Activated CD8-positive, alpha-beta memory T cell treated with anti-CD3 and anti-CD28 coated beads for 24 hours (primary cell): ENCODE data around the gene ZNF555.
A peak's percentile ranks its signal among the peaks of the same experiment; 100 is the strongest.
"Not testable (repeated sequence)": the region's sequence is repeated elsewhere in the genome, so short reads cannot be mapped to it uniquely, and the experiment has no call there.

Experiments used
- DNase-seq: peaks from one replicate; pipeline ENCODE4 v3.0.0-alpha.2; 2020

ZNF555 gene

GRCh38 chr19:2807379-2808128, 33.7 kb upstream of the ZNF555 start:
- no peak for DNase-seq

GRCh38 chr19:2808129-2808941, 32.9 kb upstream of the ZNF555 start:
- DNase-seq = no peak

GRCh38 chr19:2809387-2810140, 31.7 kb upstream of the ZNF555 start:
- no peak for DNase-seq

- no peak for DNase-seq
These were observed 30.9 kb upstream of the ZNF555 start for GRCh38 chr19:2810141-2811091.

GRCh38 chr19:2811221-2811722, 30.0 kb upstream of the ZNF555 start:
- DNase-seq = no peak

GRCh38 chr19:2811735-2812413, 29.4 kb upstream of the ZNF555 start:
- no peak for DNase-seq

- DNase-seq = no peak
These were observed 28.7 kb upstream of the ZNF555 start for GRCh38 chr19:2812414-2813234.

- DNase-seq = no peak
These were observed 27.8 kb upstream of the ZNF555 start for GRCh38 chr19:2813235-2814160.

GRCh38 chr19:2814426-2814825, 26.8 kb upstream of the ZNF555 start:
- DNase-seq = no peak

- no peak for DNase-seq
These were observed 26.1 kb upstream of the ZNF555 start for GRCh38 chr19:2815191-2815614.

- DNase-seq = no peak
These were observed 25.4 kb upstream of the ZNF555 start for GRCh38 chr19:2815923-2816322.

- no peak for DNase-seq
These were observed 24.6 kb upstream of the ZNF555 start for GRCh38 chr19:2816641-2817040.

GRCh38 chr19:2817237-2817829, 23.9 kb upstream of the ZNF555 start:
- not testable (repeated sequence) for DNase-seq

GRCh38 chr19:2819540-2820111, 21.6 kb upstream of the ZNF555 start, which contains the start of gene ZNF554:
TSS of gene ZNF554 (plus strand) at chr19:2819868. CDS start at chr19:2820072, 204 bp downstream.
- peak; percentile 99 for DNase-seq

- DNase-seq = no peak
These were observed 21.1 kb upstream of the ZNF555 start for GRCh38 chr19:2820112-2820702.

GRCh38 chr19:2822846-2823245, 18.4 kb upstream of the ZNF555 start:
- no peak for DNase-seq

GRCh38 chr19:2823646-2824045, 17.6 kb upstream of the ZNF555 start:
- no peak for DNase-seq

- DNase-seq = no peak
These were observed 17.1 kb upstream of the ZNF555 start for GRCh38 chr19:2824129-2824528.
